LNCaP clone FGC (cell line): ENCODE results near the gene SERPINB5.

ENCODE experiments used
- DNase-seq: peaks from one replicate; pipeline ENCODE4 v3.0.0-alpha.2; 2011; ENCODE audit warnings: low read depth
- H3K4me3 ChIP-seq: 2 replicates; pipeline ENCODE4 v1.5.1; 2011; ENCODE audit warnings: mild to moderate bottlenecking, low read depth, low read length, control low read depth
- TF ChIP-seq, protein P1 (sequence below): IDR thresholded peaks from 2 replicates; pipeline ENCODE4 v1.5.1; 2012; ENCODE audit warnings: mild to moderate bottlenecking; ENCODE audit not compliant: control insufficient read depth, insufficient read depth; ENCODE audit errors: extremely low read depth

SERPINB5 gene

DNA sequence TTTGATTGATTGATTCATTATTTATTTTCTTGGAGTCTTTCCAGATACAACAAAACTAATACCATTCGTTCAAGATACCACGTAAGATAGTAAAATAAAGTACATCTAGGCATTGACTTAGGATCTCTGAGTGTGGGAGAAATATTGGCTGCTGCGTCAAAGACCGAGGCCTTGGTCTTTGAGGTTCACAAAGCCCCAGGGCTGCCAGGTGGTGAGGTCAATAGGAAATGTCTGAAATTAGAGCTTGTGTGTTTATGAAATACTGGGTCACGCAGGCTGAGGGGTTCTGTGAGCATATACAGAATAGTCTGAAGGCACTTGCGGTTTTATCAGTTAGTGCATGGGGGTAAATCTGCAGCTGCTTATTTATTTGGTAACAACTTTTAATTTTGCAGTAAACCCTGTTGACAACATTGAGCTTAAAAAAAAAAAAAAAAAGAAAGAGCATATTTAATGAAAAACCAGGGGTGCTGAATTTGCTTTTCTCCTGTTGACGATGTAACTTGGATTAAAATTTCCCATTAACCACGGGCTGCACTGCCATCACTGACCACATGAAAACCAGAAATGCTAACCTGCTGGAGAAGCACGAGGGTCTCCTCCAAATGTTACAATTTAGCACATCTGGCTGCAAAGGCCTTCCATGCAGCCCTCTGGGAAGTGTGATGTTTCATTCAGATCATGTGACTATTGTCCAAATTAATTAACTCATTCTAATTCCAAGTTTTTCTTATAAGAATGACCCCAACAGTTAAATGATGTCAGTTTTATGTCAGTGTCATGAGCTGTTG is 38.3 kb downstream of the SERPINB5 start:
- TF ChIP-seq, protein P1, sequence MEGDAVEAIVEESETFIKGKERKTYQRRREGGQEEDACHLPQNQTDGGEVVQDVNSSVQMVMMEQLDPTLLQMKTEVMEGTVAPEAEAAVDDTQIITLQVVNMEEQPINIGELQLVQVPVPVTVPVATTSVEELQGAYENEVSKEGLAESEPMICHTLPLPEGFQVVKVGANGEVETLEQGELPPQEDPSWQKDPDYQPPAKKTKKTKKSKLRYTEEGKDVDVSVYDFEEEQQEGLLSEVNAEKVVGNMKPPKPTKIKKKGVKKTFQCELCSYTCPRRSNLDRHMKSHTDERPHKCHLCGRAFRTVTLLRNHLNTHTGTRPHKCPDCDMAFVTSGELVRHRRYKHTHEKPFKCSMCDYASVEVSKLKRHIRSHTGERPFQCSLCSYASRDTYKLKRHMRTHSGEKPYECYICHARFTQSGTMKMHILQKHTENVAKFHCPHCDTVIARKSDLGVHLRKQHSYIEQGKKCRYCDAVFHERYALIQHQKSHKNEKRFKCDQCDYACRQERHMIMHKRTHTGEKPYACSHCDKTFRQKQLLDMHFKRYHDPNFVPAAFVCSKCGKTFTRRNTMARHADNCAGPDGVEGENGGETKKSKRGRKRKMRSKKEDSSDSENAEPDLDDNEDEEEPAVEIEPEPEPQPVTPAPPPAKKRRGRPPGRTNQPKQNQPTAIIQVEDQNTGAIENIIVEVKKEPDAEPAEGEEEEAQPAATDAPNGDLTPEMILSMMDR: 0 out of 2 replicates have a peak, but pooled peaks have one; percentile 9
- no peak for DNase-seq
- no peak overlapping the region for H3K4me3 ChIP-seq

DNA sequence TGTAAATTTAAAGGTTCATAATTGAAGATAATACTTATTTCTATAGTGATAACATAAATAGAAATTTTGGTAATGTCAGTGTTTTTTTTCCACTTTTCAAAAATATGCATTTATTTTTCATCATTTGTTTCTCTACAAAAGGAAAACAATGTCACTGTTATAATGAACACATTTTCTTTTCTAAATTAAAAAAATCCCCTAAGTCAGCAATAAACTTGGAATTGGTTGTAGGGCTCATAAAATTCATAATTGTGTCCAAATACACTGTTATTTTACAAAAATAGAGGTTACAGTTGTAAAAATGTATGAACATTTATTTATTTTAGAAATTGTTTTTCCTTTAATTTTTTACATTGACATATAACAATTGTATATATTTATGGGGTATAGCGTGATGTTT is 39.0 kb downstream of the SERPINB5 start:
- TF ChIP-seq, protein P1: no peak
- no peak for DNase-seq
- H3K4me3 ChIP-seq: no peak overlapping the region

DNA sequence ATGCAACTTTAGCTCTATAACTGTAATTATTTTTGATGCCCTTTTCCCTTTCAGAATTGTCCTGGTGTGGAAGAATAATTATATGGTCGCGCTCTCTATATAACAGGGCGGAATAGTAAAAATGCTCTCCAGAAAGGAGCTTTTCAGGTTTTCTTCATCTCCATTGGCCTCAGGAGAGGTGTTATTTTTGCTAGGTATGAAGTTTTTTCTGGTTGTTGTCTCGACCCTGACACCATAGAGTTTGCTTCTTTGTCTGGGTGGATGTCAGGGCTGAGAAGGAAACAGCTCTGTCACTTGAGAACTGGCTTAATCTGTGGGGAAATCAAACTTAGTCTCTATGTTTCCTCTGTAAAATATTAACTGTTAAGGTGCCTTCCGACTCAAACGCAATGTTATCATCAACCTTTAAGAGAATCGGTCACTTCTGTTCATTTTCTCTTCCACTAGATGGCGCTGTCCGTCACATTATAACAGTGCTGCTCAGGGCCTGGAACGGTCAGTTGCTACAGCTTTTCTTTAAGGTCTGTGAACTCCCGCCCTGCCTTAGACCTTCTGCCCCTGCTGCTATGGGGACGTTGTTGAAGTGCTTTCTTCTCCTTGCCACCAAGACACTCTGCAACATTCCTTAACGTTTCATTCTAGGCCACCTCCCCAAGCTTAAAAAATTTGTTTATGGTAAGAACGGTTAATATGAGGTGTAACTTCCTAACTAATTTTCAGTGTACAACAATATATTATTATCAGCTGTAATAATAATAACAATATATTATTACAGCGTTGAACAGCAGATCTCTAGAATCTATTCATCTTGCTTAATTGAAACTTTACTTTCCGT is 41.6 kb downstream of the SERPINB5 start:
- TF ChIP-seq, protein P1: peak; percentile 83
- peak; percentile 55 for DNase-seq
- no peak overlapping the region for H3K4me3 ChIP-seq

DNA sequence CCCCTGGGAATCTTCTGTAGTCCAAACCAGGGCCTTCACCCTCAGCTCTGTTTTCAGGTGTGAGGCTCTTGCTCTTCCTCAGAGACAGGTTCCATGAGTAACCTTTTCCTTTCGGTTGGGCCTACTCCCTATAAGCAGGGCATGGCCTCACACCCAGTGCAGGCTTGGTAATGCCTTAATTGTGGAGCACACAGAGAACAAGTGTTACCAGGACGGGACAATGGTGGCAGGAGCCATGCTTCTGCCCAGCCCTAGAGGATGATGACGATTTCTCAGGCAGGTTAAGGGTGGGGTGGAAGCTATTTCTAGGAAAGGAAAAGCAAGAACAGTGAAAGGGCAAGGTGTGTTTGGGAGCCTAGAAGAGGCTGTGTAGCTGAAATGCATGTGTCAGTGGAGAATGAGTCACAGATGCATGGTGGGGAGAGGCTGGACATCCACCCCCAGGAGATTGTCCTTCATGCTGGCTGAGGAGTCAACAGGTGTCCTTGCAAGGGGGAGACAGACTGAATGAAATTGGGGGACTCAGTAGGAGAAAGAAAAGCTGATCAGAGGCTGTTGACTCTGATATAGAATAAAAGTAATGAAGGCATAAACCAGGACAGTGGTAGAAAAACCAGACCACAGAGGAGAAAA is 43.4 kb downstream of the SERPINB5 start:
- no peak for DNase-seq
- TF ChIP-seq, protein P1: no peak
- H3K4me3 ChIP-seq: no peak overlapping the region

DNA sequence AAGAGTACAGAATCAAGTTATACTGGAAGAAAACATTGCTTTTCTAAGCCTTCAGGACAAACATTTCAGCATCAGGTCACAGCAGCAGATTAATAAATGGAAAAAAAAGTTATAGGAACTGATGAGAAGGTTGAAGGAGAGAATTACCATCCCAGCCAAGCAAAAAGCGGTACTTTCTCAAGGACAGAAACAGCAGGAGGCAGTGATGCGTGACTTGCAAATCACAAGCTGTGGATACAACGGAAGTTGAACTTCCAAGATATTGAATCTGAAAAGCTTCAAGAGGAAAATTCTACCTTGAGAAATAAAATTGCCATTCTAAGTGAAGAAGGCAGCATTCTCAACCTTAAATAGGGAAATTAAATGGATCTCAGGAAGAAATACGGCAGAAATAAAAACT is 46.9 kb downstream of the SERPINB5 start:
- TF ChIP-seq, protein P1: no peak
- no peak overlapping the region for H3K4me3 ChIP-seq
- no peak for DNase-seq

DNA sequence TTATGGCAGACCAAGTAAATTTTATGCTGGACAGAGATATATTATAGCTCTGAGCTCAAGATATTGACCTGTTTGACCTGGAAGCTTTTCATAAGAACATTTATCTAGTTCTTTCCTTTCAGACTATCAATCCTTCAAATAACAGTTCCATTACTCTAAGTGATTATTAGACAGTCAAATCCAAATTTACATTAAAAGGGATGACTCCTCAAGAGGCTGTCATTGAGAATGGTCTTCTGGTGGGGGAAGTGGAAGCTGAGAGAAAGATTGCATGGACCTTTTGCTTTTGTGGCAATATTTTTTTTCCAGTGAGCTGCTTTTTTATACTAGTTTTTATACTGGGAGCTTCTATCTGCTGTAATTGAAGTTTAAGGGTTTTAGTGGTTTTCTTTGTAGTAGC is 50.5 kb downstream of the SERPINB5 start:
- no peak for DNase-seq
- TF ChIP-seq, protein P1: no peak
- no peak overlapping the region for H3K4me3 ChIP-seq
